KMS-11 (cell line): ENCODE data around the gene CD80.
"Not testable (repeated sequence)": the region's sequence is repeated elsewhere in the genome, so short reads cannot be mapped to it uniquely, and the experiment has no call there.

Experiments used
- H2AFZ ChIP-seq: fragments of 200-600 bp; sonication (generic); 2 replicates; pipeline ENCODE4 v1.6.1; 2016; ENCODE audit warnings: antibody characterized with exemption, mixed run types, low read depth
- H3K27ac ChIP-seq: fragments of 200-600 bp; sonication (generic); 2 replicates; pipeline ENCODE4 v1.6.1; 2016; ENCODE audit warnings: mild to moderate bottlenecking, mixed run types
- H3K27me3 ChIP-seq: fragments of 200-600 bp; sonication (generic); 2 replicates; pipeline ENCODE4 v1.6.1; 2017; ENCODE audit warnings: mild to moderate bottlenecking, low read depth, mixed run types, moderate library complexity; ENCODE audit not compliant: insufficient read depth
- H3K36me3 ChIP-seq: fragments of 200-600 bp; sonication (generic); 2 replicates; pipeline ENCODE4 v1.6.1; 2017; ENCODE audit warnings: mild to moderate bottlenecking, mixed run types; ENCODE audit not compliant: insufficient read depth
- H3K4me1 ChIP-seq: fragments of 200-600 bp; sonication (generic); 2 replicates; pipeline ENCODE4 v1.6.1; 2016; ENCODE audit warnings: mild to moderate bottlenecking, low read depth, mixed run types; ENCODE audit not compliant: poor library complexity, severe bottlenecking
- H3K4me2 ChIP-seq: fragments of 200-600 bp; sonication (generic); 2 replicates; pipeline ENCODE4 v1.7.0; 2016; ENCODE audit warnings: mild to moderate bottlenecking, mixed run types
- H3K4me3 ChIP-seq: fragments of 200-600 bp; sonication (generic); IDR thresholded peaks from 2 replicates; pipeline ENCODE4 v1.6.1; 2017; ENCODE audit warnings: low read depth, low read length, mixed read lengths; ENCODE audit not compliant: insufficient read depth
- H3K79me2 ChIP-seq: fragments of 200-600 bp; sonication (generic); 2 replicates; pipeline ENCODE4 v1.6.1; 2016; ENCODE audit warnings: low read depth, mixed run types; ENCODE audit not compliant: insufficient read depth
- H3K9ac ChIP-seq: fragments of 200-600 bp; sonication (generic); 2 replicates; pipeline ENCODE4 v1.6.1; 2016; ENCODE audit warnings: mild to moderate bottlenecking, mixed run types
- H4K20me1 ChIP-seq: fragments of 200-600 bp; sonication (generic); 2 replicates; pipeline ENCODE4 v1.6.1; 2016; ENCODE audit warnings: mild to moderate bottlenecking, mixed run types; ENCODE audit not compliant: insufficient read depth
- TF ChIP-seq, protein P1 (sequence below): fragments of 200-600 bp; sonication (generic); conservative IDR thresholded peaks from 2 replicates; pipeline ENCODE4 v1.6.1; 2017; ENCODE audit warnings: low read depth, mild to moderate bottlenecking, antibody characterized with exemption, low read length, moderate library complexity, mixed read lengths

CD80 gene

DNA sequence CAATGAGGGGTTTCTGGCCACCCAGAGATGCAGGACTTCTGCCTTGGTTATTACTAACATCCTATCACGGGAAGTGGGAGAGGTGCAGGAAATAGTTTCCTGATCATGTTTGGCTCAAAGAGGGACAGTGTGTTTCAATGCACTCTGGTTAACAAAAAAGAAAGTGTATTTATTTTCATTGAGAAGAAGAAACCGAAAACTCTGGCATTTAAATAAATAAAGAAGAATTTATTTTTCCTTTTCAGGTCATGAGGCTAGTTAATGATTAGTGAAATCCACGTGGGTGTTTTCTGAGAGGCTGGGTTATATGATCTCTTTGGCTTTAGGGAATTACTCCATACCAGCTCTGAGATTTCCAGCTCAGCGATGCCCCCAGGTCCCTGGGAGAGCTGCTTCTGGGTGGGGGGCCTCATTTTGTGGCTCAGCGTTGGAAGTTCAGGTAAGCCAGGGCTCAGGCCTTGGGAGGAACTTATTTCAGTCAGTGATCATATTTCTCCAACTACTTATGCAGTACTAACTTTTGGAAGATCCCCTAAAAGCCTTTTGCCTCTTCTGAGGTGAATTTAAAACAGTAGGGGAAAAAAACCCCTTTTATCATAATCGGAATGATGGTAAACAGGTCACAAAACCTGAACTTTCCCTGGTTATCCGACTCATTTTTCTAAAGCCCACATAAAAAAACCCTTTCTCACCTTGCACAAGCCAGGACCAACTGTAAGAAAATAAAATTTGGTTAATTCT, 38.3 kb upstream of the CD80 start, which contains the start of gene PLA1A:
PLA1A (plus strand) TSS at position 338 of the 741 bp plus-strand sequence; CDS start at position 367, 29 bp downstream.
- H3K9ac ChIP-seq, result no peak within 1 kb of the TSS
- H2AFZ ChIP-seq, result no peak within 1 kb of the TSS
- peaks cover 18% of the 10 kb centered on the region for H3K4me1 ChIP-seq
- H3K79me2 ChIP-seq, result no peaks in the 10 kb centered on the region
- H3K27ac ChIP-seq, result no peak within 1 kb of the TSS
- H3K4me3 ChIP-seq, result no peak within 1 kb of the TSS
- H3K27me3 ChIP-seq, result no peaks in the 10 kb centered on the region
- no peaks in the 10 kb centered on the region for H4K20me1 ChIP-seq
- H3K36me3 ChIP-seq, result no peaks in the 10 kb centered on the region
- H3K4me2 ChIP-seq, result no peak within 1 kb of the TSS
- TF ChIP-seq, protein P1, sequence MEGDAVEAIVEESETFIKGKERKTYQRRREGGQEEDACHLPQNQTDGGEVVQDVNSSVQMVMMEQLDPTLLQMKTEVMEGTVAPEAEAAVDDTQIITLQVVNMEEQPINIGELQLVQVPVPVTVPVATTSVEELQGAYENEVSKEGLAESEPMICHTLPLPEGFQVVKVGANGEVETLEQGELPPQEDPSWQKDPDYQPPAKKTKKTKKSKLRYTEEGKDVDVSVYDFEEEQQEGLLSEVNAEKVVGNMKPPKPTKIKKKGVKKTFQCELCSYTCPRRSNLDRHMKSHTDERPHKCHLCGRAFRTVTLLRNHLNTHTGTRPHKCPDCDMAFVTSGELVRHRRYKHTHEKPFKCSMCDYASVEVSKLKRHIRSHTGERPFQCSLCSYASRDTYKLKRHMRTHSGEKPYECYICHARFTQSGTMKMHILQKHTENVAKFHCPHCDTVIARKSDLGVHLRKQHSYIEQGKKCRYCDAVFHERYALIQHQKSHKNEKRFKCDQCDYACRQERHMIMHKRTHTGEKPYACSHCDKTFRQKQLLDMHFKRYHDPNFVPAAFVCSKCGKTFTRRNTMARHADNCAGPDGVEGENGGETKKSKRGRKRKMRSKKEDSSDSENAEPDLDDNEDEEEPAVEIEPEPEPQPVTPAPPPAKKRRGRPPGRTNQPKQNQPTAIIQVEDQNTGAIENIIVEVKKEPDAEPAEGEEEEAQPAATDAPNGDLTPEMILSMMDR, result no peak

DNA sequence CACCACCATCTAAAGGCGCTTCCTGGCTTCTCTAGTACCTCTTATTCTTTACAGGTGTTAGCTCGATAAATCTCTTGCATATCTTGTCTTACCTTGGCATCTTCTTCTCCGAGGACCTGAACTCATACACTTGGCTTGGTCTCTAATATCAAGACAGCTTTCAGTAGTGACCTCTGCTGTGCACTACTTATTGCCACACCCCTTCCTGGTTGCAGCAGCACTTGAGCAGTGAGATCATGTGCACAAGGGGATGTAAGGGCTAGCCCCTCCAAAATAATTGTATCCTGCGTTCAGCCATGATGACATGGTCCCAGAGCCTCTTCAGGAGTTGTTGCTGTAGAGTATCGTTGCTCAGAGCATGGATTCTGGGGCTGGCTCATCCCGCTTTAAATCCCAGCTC, 37.0 kb upstream of the CD80 start:
- Histone ChIP-seq H3K27ac (no peak overlapping the region), H4K20me1 (no peaks in the 10 kb centered on the region), H3K4me2 (no peak overlapping the region), H3K4me1 (peaks cover 18% of the 10 kb centered on the region), H3K36me3 (no peaks in the 10 kb centered on the region), H3K27me3 (no peaks in the 10 kb centered on the region), H3K4me3 (no peak overlapping the region), H3K9ac (no peak overlapping the region), H2AFZ (no peak overlapping the region; the same call in 1 of the 2 replicates), H3K79me2 (no peaks in the 10 kb centered on the region)
- TF ChIP-seq, protein P1, result no peak

DNA sequence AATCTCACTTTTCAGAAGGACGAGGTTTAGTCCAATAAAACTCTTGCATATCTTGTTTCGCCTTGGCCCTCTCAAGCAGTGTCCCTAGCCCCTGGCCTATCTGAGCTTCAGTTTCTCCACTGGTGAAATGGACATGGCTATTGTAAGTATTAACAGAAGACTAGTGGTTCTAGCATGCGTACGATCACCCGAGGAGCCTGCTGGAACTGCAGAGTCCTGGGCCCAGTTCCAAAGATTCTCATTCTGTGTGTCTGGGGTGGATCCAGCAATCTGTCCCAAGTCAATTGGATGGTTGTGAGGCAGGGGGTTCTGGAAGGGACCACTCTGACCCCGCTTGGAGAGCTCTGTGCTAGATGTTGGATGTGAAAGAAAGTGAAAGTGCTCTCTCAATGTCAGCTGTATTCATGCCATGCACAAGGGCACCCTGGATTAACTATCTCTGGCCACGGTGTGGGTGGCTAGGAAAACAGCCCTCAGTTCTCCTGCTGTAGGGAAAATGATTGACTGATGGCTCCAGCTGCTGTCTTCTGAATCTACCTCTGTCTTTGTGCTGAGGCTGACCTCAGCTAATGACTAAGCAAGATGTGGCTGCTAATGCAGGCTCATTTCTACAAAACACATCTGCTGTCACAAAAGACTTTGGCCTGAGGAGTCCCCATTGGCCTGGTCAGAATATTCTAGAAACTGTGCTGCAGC, 36.4 kb upstream of the CD80 start:
- Histone ChIP-seq H3K4me3 (no peak overlapping the region), H3K9ac (no peak overlapping the region), H3K4me2 (no peak overlapping the region; the same call in 1 of the 2 replicates)

DNA sequence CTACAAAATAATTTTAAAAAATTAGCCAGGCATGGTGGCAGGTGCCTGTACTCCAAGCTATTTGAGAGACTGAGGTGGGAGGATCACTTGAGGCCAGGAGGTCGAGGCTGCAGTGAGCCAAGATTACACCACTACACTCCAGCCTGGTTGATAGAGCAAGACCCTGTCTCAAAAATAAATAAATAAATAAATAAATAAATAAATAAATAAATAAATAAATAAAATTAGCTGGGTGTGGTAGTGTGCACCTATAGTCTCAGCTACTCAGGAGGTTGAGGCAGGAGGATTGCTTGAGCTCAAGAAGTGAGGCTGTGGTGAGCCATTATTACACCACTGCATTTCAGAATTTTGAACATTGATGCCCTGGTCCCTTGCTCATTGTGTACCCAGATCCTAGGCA, 35.5 kb upstream of the CD80 start:
- not testable (repeated sequence) for H3K79me2 ChIP-seq, H3K4me3 ChIP-seq, H3K27me3 ChIP-seq, H3K36me3 ChIP-seq, H2AFZ ChIP-seq, H4K20me1 ChIP-seq, H3K9ac ChIP-seq, H3K27ac ChIP-seq, H3K4me2 ChIP-seq
- H3K4me1 ChIP-seq, result peaks cover 18% of the 10 kb centered on the region

More for the DNA sequence above, 36.4 kb upstream of the CD80 start:
- H3K79me2 ChIP-seq, result no peaks in the 10 kb centered on the region
- H2AFZ ChIP-seq, result no peak overlapping the region; the same call in 1 of the 2 replicates
- H3K4me1 ChIP-seq, result peaks cover 18% of the 10 kb centered on the region
- H3K36me3 ChIP-seq, result no peaks in the 10 kb centered on the region
- H3K27ac ChIP-seq, result no peak overlapping the region
- TF ChIP-seq, protein P1, result no peak
- H3K27me3 ChIP-seq, result no peaks in the 10 kb centered on the region
- H4K20me1 ChIP-seq, result no peaks in the 10 kb centered on the region
